RWPE1 (cell line): ENCODE results near the gene CENPO.

Source experiments
- CTCF ChIA-PET: fragments of 350-600 bp; sonication (Branson Sonifier 250); formaldehyde crosslinking; extraction: SDS; loops from one replicate; lab custom pipeline; 2021; lab: Yijun Ruan, JAX
- POLR2A ChIA-PET: fragments of 400-600 bp; formaldehyde crosslinking; extraction: SDS; loops from one replicate; lab custom pipeline; 2020; ENCODE audit warnings: antibody characterized with exemption; ENCODE audit not compliant: low non-redundant PET; lab: Yijun Ruan, JAX
- DNase-seq: peaks from one replicate; pipeline ENCODE4 v3.0.0; 2012; ENCODE audit warnings: low spot score
- H3K27ac ChIP-seq: fragments of 450-650 bp; 2 replicates; pipeline ENCODE4 v1.5.1; 2017
- TF ChIP-seq, protein P1 (sequence below): fragments of 450-650 bp; conservative IDR thresholded peaks from 2 replicates; pipeline ENCODE4 v1.5.1; 2017; ENCODE audit warnings: low read depth, mild to moderate bottlenecking

The CENPO gene

GRCh38 chr2:24754985-24755705, 38.1 kb upstream of the CENPO start:
- H3K27ac ChIP-seq = no peak overlapping the region
- ChIA-PET POLR2A (no interaction called here), CTCF (no interaction called here)
- TF ChIP-seq, protein P1, sequence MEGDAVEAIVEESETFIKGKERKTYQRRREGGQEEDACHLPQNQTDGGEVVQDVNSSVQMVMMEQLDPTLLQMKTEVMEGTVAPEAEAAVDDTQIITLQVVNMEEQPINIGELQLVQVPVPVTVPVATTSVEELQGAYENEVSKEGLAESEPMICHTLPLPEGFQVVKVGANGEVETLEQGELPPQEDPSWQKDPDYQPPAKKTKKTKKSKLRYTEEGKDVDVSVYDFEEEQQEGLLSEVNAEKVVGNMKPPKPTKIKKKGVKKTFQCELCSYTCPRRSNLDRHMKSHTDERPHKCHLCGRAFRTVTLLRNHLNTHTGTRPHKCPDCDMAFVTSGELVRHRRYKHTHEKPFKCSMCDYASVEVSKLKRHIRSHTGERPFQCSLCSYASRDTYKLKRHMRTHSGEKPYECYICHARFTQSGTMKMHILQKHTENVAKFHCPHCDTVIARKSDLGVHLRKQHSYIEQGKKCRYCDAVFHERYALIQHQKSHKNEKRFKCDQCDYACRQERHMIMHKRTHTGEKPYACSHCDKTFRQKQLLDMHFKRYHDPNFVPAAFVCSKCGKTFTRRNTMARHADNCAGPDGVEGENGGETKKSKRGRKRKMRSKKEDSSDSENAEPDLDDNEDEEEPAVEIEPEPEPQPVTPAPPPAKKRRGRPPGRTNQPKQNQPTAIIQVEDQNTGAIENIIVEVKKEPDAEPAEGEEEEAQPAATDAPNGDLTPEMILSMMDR = no peak
- DNase-seq = no peak

- no peak overlapping the region for H3K27ac ChIP-seq
- ChIA-PET CTCF (interaction anchor here (1.4 kb wide), 1 partner anchor 10 kb away, joined by 3 read pairs; no protein-coding TSS in a partner anchor), POLR2A (no interaction called here)
- TF ChIP-seq, protein P1 = no peak
- no peak for DNase-seq
Measured at GRCh38 chr2:24756789-24757188, 36.4 kb upstream of the CENPO start.

DNA sequence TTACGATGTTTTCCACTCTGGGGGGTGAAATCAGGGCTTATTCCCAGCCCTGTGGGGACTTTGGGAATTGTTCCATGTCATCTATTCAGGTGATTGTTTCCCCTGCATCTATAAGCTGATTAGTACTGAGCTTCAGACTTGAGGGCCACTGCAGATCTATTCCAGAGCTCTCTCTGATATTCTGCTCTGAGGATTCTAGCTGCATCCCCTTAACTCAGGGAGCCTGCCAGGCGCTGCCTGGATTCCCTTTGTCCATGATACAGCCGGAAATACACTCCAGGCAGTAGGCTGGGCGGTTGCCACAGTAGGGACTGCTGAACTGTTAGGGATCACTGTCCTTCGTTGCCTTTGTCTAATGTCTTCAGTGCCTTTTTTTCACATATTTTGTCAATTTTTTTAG, 31.4 kb upstream of the CENPO start:
- ChIA-PET CTCF (interaction anchor here (0.6 kb wide), 1 partner anchor 169 kb away, joined by 3 read pairs; no protein-coding TSS in a partner anchor), POLR2A (no interaction called here)
- no peak overlapping the region for H3K27ac ChIP-seq
- TF ChIP-seq, protein P1 = no peak
- no peak for DNase-seq

DNA sequence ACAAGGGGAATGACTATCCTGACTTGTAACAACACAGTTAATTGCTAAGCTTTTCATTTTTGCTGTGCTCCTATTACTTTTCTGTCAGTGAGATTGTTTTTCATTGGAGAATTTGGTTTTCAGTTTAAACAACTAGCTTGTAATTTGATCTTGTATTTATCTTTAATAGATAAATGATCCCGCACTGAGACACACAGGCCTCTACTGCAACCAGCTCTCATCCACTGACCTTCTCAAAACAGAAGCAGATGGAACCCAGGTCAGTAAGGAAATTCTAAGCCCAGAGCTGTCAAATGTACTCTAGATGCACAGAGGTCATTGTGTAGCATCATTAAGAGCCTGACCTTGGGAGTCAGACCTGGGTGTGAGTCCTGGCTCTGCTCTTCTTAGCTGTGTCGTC, 30.7 kb upstream of the CENPO start:
- POLR2A ChIA-PET = no interaction called here
- TF ChIP-seq, protein P1 = no peak
- CTCF ChIA-PET = no interaction called here
- DNase-seq = no peak
- no peak overlapping the region for H3K27ac ChIP-seq

GRCh38 chr2:24763843-24764242, 29.4 kb upstream of the CENPO start:
- POLR2A ChIA-PET = no interaction called here
- CTCF ChIA-PET = no interaction called here
- H3K27ac ChIP-seq = no peak overlapping the region
- no peak for DNase-seq
- TF ChIP-seq, protein P1 = no peak

DNA sequence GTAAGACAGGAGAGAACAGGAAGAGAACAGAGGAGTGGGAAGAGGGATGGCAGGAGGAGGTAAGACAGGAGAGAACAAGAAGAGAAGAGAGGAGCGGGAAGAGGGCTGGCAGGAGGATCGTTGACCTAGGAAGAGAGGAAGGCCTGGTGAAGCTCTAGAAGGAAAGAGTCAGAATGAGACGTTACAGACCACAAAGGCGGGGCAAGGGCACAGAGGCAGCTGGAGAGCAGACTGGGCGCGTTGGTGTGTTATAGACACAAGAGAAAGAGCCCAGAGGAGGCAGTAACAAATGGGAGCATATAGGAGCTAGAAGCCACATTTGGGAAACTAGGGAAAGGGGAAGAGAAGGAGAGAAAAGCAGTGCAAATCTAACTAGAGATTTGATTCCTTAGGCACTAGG, 26.6 kb upstream of the CENPO start:
- CTCF ChIA-PET = interaction anchor here (1.1 kb wide), 1 partner anchor 10 kb away, joined by 3 read pairs; no protein-coding TSS in a partner anchor
- no peak for DNase-seq
- TF ChIP-seq, protein P1 = no peak
- POLR2A ChIA-PET = no interaction called here
- H3K27ac ChIP-seq = no peak overlapping the region
